HepG2 (cell line): ENCODE results near the gene SYNPO. TPM values are rescaled to one million over a fixed set of nuclear protein-coding genes. Genes with fewer than 3 reads are reported as not detected.

ENCODE experiments used
- ATF4 ChIP-seq, 2 experiments: fragments of 450-650 bp in 1 of 2; sonication (generic) in 1 of 2; formaldehyde crosslinking; IDR thresholded peaks; 2 replicates each; pipeline versions ENCODE4 v1.5.0 to v1.8.0; 2020 to 2022; ENCODE audit warnings: mild to moderate bottlenecking in 1 of 2, missing genetic modification reagents in 1 of 2
- HNF4G ChIP-seq, 2 experiments: sonication (generic) in 1 of 2; formaldehyde crosslinking in 1 of 2; IDR thresholded peaks; 2 replicates each; pipeline versions ENCODE4 v1.4.0 to v1.6.1; 2011 to 2020; ENCODE audit warnings: borderline replicate concordance in 2 of 2, low read depth in 2 of 2, mild to moderate bottlenecking in 2 of 2, low read length in 1 of 2, missing genetic modification reagents in 1 of 2, moderate library complexity in 1 of 2
- MBD4 ChIP-seq: IDR thresholded peaks from 2 replicates; pipeline ENCODE4 v1.6.1; 2012; ENCODE audit warnings: low read length, inconsistent platforms, borderline replicate concordance
- POGZ ChIP-seq: sonication (generic); formaldehyde crosslinking; IDR thresholded peaks from 2 replicates; pipeline ENCODE4 v1.4.0; 2020; ENCODE audit warnings: mild to moderate bottlenecking, missing genetic modification reagents
- PRPF4 ChIP-seq: fragments of 200-400 bp; formaldehyde crosslinking; IDR thresholded peaks from 2 replicates; pipeline ENCODE4 v1.6.1; 2016; ENCODE audit warnings: low read length, low read depth; ENCODE audit not compliant: poor library complexity, severe bottlenecking
- TOPORS ChIP-seq: sonication (generic); formaldehyde crosslinking; IDR thresholded peaks from 2 replicates; pipeline ENCODE4 v1.8.0; 2023; ENCODE audit warnings: mild to moderate bottlenecking, missing genetic modification reagents
- TRIM24 ChIP-seq: sonication (generic); formaldehyde crosslinking; IDR thresholded peaks from 2 replicates; pipeline ENCODE4 v1.8.0; 2022; ENCODE audit warnings: mild to moderate bottlenecking, missing genetic modification reagents
- U2AF2 ChIP-seq: fragments of 200-400 bp; formaldehyde crosslinking; IDR thresholded peaks from 2 replicates; pipeline ENCODE4 v1.6.1; 2017; ENCODE audit warnings: low read depth, mild to moderate bottlenecking, low read length
- ZNF143 ChIP-seq: sonication (generic); formaldehyde crosslinking; IDR thresholded peaks from 2 replicates; pipeline ENCODE4 v1.4.0; 2020; ENCODE audit warnings: missing genetic modification reagents
- ZNF232 ChIP-seq: sonication (generic); formaldehyde crosslinking; IDR thresholded peaks from 2 replicates; pipeline ENCODE4 v1.4.0; 2020; ENCODE audit warnings: missing genetic modification reagents, borderline replicate concordance
- ZNF263 ChIP-seq: sonication (generic); formaldehyde crosslinking; IDR thresholded peaks from 2 replicates; pipeline ENCODE4 v1.4.0; 2020; ENCODE audit warnings: missing genetic modification reagents
- ZNF382 ChIP-seq: sonication (generic); formaldehyde crosslinking; IDR thresholded peaks from 2 replicates; pipeline ENCODE4 v1.5.0; 2020; ENCODE audit warnings: missing genetic modification reagents, mild to moderate bottlenecking, borderline replicate concordance
- ZNF543 ChIP-seq: sonication (generic); formaldehyde crosslinking; IDR thresholded peaks from 2 replicates; pipeline ENCODE4 v1.4.0; 2020; ENCODE audit warnings: mild to moderate bottlenecking, missing genetic modification reagents
- polyA plus RNA-seq, 8 experiments: library from polyadenylated mRNA; depleted of rRNA in 3 of 8; stranded (reverse) in 7 of 8; unstranded in 1 of 8; fragments of >200 nt; fragmentation: Illumina TruSeq in 4 of 8; extraction: Trizol in 4 of 8; gene quantifications; 2 replicates each; pipeline versions ENCODE4 v1.2.1 to v1.2.3, GENCODE V29; 2011 to 2016; ENCODE audit warnings: low read depth in 4 of 8, missing spikeins in 1 of 8, mixed read lengths in 1 of 8; ENCODE audit not compliant: insufficient read depth in 1 of 8
- total RNA-seq, 5 experiments: library from RNA; depleted of rRNA; stranded (reverse); fragments of >200 nt; fragmentation: Illumina TruSeq; extraction: Trizol; gene quantifications; 2 replicates each; pipeline ENCODE4 v1.2.3, GENCODE V29; 2016; ENCODE audit warnings: low read depth in 1 of 5
- TF ChIP-seq, protein P1 (sequence below): sonication (generic); formaldehyde crosslinking; conservative IDR thresholded peaks from 2 replicates; pipeline ENCODE4 v1.4.0; 2020; ENCODE audit warnings: missing genetic modification reagents
- TF ChIP-seq, protein P2 (sequence below): sonication (generic); formaldehyde crosslinking; conservative IDR thresholded peaks from 2 replicates; pipeline ENCODE4 v1.4.0; 2020; ENCODE audit warnings: mild to moderate bottlenecking, missing genetic modification reagents, moderate library complexity
- TF ChIP-seq, protein P3 (sequence below): sonication (generic); formaldehyde crosslinking; IDR thresholded peaks from 2 replicates; pipeline ENCODE4 v1.5.0; 2020; ENCODE audit warnings: missing genetic modification reagents
- TF ChIP-seq, protein P4 (sequence below): sonication (generic); formaldehyde crosslinking; IDR thresholded peaks from 2 replicates; pipeline ENCODE4 v1.4.0; 2020; ENCODE audit warnings: mild to moderate bottlenecking, missing genetic modification reagents

SYNPO gene
- total and polyA plus RNA-seq, 2 of the 13 experiments (the other 11 are each of a cell fraction or from before 2014, with no cell fraction given): 0.09 to 0.30 TPM

- TF ChIP-seq TOPORS (CRISPR knock-in tag) (no peak; the same call in 1 of the 2 replicates), ZNF543 (CRISPR knock-in tag) (0 out of 2 replicates have a peak, but pooled peaks have one; percentile 32), ZNF382 (no peak), ATF4 (CRISPR knock-in tag; IDR thresholded peaks at IDR 0.05) (no peak), PRPF4 (no peak), ZNF232 (CRISPR knock-in tag) (peak; percentile 24; the same call in 1 of the 2 replicates), U2AF2 (no peak), ZNF143 (CRISPR knock-in tag) (peak; percentile 85), ZNF263 (CRISPR knock-in tag) (peak; percentile 66), POGZ (CRISPR knock-in tag) (peak; percentile 88), HNF4G (IDR thresholded peaks at IDR 0.05; ENCODE audit: borderline replicate concordance, low read depth, low read length) (0 out of 2 replicates have a peak, but pooled peaks have one; percentile 8), HNF4G (CRISPR knock-in tag; IDR thresholded peaks at IDR 0.05; ENCODE audit: borderline replicate concordance, low read depth) (0 out of 2 replicates have a peak, but pooled peaks have one; percentile 23), MBD4 (no peak), TRIM24 (CRISPR knock-in tag) (no peak)
- TF ChIP-seq, protein P1, sequence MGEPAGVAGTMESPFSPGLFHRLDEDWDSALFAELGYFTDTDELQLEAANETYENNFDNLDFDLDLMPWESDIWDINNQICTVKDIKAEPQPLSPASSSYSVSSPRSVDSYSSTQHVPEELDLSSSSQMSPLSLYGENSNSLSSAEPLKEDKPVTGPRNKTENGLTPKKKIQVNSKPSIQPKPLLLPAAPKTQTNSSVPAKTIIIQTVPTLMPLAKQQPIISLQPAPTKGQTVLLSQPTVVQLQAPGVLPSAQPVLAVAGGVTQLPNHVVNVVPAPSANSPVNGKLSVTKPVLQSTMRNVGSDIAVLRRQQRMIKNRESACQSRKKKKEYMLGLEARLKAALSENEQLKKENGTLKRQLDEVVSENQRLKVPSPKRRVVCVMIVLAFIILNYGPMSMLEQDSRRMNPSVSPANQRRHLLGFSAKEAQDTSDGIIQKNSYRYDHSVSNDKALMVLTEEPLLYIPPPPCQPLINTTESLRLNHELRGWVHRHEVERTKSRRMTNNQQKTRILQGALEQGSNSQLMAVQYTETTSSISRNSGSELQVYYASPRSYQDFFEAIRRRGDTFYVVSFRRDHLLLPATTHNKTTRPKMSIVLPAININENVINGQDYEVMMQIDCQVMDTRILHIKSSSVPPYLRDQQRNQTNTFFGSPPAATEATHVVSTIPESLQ (CRISPR knock-in tag): no peak
- TF ChIP-seq, protein P2, sequence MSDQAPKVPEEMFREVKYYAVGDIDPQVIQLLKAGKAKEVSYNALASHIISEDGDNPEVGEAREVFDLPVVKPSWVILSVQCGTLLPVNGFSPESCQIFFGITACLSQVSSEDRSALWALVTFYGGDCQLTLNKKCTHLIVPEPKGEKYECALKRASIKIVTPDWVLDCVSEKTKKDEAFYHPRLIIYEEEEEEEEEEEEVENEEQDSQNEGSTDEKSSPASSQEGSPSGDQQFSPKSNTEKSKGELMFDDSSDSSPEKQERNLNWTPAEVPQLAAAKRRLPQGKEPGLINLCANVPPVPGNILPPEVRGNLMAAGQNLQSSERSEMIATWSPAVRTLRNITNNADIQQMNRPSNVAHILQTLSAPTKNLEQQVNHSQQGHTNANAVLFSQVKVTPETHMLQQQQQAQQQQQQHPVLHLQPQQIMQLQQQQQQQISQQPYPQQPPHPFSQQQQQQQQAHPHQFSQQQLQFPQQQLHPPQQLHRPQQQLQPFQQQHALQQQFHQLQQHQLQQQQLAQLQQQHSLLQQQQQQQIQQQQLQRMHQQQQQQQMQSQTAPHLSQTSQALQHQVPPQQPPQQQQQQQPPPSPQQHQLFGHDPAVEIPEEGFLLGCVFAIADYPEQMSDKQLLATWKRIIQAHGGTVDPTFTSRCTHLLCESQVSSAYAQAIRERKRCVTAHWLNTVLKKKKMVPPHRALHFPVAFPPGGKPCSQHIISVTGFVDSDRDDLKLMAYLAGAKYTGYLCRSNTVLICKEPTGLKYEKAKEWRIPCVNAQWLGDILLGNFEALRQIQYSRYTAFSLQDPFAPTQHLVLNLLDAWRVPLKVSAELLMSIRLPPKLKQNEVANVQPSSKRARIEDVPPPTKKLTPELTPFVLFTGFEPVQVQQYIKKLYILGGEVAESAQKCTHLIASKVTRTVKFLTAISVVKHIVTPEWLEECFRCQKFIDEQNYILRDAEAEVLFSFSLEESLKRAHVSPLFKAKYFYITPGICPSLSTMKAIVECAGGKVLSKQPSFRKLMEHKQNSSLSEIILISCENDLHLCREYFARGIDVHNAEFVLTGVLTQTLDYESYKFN (CRISPR knock-in tag): no peak; the same call in 1 of the 2 replicates
- TF ChIP-seq, protein P3, sequence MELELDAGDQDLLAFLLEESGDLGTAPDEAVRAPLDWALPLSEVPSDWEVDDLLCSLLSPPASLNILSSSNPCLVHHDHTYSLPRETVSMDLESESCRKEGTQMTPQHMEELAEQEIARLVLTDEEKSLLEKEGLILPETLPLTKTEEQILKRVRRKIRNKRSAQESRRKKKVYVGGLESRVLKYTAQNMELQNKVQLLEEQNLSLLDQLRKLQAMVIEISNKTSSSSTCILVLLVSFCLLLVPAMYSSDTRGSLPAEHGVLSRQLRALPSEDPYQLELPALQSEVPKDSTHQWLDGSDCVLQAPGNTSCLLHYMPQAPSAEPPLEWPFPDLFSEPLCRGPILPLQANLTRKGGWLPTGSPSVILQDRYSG (CRISPR knock-in tag): peak; percentile 63; the same call in 1 of the 2 replicates
- TF ChIP-seq, protein P4, sequence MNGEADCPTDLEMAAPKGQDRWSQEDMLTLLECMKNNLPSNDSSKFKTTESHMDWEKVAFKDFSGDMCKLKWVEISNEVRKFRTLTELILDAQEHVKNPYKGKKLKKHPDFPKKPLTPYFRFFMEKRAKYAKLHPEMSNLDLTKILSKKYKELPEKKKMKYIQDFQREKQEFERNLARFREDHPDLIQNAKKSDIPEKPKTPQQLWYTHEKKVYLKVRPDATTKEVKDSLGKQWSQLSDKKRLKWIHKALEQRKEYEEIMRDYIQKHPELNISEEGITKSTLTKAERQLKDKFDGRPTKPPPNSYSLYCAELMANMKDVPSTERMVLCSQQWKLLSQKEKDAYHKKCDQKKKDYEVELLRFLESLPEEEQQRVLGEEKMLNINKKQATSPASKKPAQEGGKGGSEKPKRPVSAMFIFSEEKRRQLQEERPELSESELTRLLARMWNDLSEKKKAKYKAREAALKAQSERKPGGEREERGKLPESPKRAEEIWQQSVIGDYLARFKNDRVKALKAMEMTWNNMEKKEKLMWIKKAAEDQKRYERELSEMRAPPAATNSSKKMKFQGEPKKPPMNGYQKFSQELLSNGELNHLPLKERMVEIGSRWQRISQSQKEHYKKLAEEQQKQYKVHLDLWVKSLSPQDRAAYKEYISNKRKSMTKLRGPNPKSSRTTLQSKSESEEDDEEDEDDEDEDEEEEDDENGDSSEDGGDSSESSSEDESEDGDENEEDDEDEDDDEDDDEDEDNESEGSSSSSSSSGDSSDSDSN (CRISPR knock-in tag): peak; percentile 76
Observed at GRCh38 chr5:150700594-150701377, 60.3 kb downstream of the SYNPO start, which contains the start of gene RBM22 (continued).
